Thyroid gland (tissue), 4 donors: Measurements from ENCODE around the gene ZNF774. TPM values are rescaled to one million over a fixed set of nuclear protein-coding genes. Genes with fewer than 3 reads are reported as not detected.

Source experiments
- DNase-seq, 2 donors: peaks; one replicate each; pipeline ENCODE4 v3.0.0-alpha.2; 2019
- H3K27ac ChIP-seq, 3 donors: fragments of 200-600 bp; sonication (generic); 1 replicate in 2 of 3; 2 replicates in 1 of 3; pipeline ENCODE4 v1.5.1; 2016 to 2019; ENCODE audit warnings: mild to moderate bottlenecking in 1 of 3, moderate library complexity in 1 of 3
- H3K27me3 ChIP-seq: fragments of 200-600 bp; sonication (generic); one replicate; pipeline ENCODE4 v1.5.1; 2019
- H3K36me3 ChIP-seq, 2 donors: fragments of 200-600 bp; sonication (generic); one replicate each; pipeline ENCODE4 v1.5.1; 2016 to 2019
- H3K4me1 ChIP-seq, 2 donors: fragments of 200-600 bp; sonication (generic); one replicate each; pipeline ENCODE4 v1.5.1; 2017 to 2019
- H3K4me3 ChIP-seq, 3 donors: fragments of 200-600 bp; sonication (generic); replicated peaks in 1 of 3; 1 replicate in 2 of 3; 2 replicates in 1 of 3; pipeline ENCODE4 v1.5.1; 2016; ENCODE audit warnings: mild to moderate bottlenecking in 1 of 3
- H3K9me3 ChIP-seq: fragments of 200-600 bp; sonication (generic); one replicate; pipeline ENCODE4 v1.5.1; 2017
- CTCF ChIP-seq, 6 experiments: fragments of 200-600 bp in 3 of 6; fragments of 450-650 bp in 3 of 6; sonication (generic) in 3 of 6; IDR thresholded peaks; one replicate each; pipeline ENCODE4 v1.5.1; 2016 to 2019; ENCODE audit warnings: antibody characterized with exemption in 6 of 6, mild to moderate bottlenecking in 2 of 6, inconsistent platforms in 1 of 6, moderate library complexity in 1 of 6
- POLR2A ChIP-seq, 2 donors: fragments of 450-650 bp; IDR thresholded peaks; one replicate each; pipeline ENCODE4 v1.6.1; 2017; ENCODE audit warnings: antibody characterized with exemption in 2 of 2, mild to moderate bottlenecking in 2 of 2, moderate library complexity in 1 of 2
- WGBS, 2 donors: methylation state at CpG; one replicate each; pipeline ENCODE4 v1.1.5; 2017; 5-methylcytosine and 5-hydroxymethylcytosine counted together
- intact Hi-C: fragments of 100-400 bp; cut with DNase I; formaldehyde crosslinking; loops from one replicate; pipeline ENCODE4 v1.15.1; 2023
- total RNA-seq, 4 donors: library from RNA; depleted of rRNA; stranded (reverse); fragments of >200 nt; gene quantifications; one replicate each; pipeline ENCODE4 v1.2.3, GENCODE V29; 2016

Gene ZNF774
- total RNA-seq, 4 donors from 2014 or later, result 3.6 to 13.1 (median 5.5) TPM

GRCh38 chr15:90309020-90309419 lies 43.1 kb upstream of the ZNF774 start:
- H3K9me3 ChIP-seq, result no peaks in the 10 kb centered on the region
- 92 to 97% methylated on average over 4 of the region's 4 CpGs for WGBS, 2 donors
- TF ChIP-seq POLR2A (IDR thresholded peaks at IDR 0.05), result no peak
- TF ChIP-seq CTCF (IDR thresholded peaks at IDR 0.05), result no peak
- H3K27me3 ChIP-seq, result no peaks in the 10 kb centered on the region
- H3K4me1 ChIP-seq, result no peaks in the 10 kb centered on the region
- no peak overlapping the region for H3K4me3 ChIP-seq
- no peak overlapping the region for H3K27ac ChIP-seq
- intact Hi-C loops, result no loop called here
- no peak for DNase-seq
- H3K36me3 ChIP-seq, result no peaks in the 10 kb centered on the region

- DNase-seq, result peak; percentile 27 to 52
- H3K4me3 ChIP-seq, result no peak overlapping the region
- intact Hi-C loops, result no loop called here
- no peak for TF ChIP-seq POLR2A (IDR thresholded peaks at IDR 0.05)
- TF ChIP-seq CTCF (IDR thresholded peaks at IDR 0.05), result no peak
- H3K27me3 ChIP-seq, result no peaks in the 10 kb centered on the region
- H3K27ac ChIP-seq, result peak overlapping the region in 2 of 3 donors; percentile 34 to 55
- WGBS, 2 donors, result 68 to 73% methylated on average over 5 of the region's 5 CpGs
- no peaks in the 10 kb centered on the region for H3K9me3 ChIP-seq
- no peaks in the 10 kb centered on the region for H3K36me3 ChIP-seq
- H3K4me1 ChIP-seq, result peaks cover 11 to 16% of the 10 kb centered on the region in 2 donors
These were observed 36.7 kb upstream of the ZNF774 start for GRCh38 chr15:90315278-90315982.

- H3K4me3 ChIP-seq, result no peak overlapping the region
- H3K27me3 ChIP-seq, result no peaks in the 10 kb centered on the region
- peaks cover 13 to 18% of the 10 kb centered on the region in 2 donors for H3K4me1 ChIP-seq
- 65 to 68% methylated on average over 4 of the region's 4 CpGs for WGBS, 2 donors
- H3K27ac ChIP-seq, result peak overlapping the region in 2 of 3 donors; percentile 34 to 55
- intact Hi-C loops, result no loop called here
- DNase-seq, result no peak
- H3K36me3 ChIP-seq, result no peaks in the 10 kb centered on the region
- TF ChIP-seq CTCF (IDR thresholded peaks at IDR 0.05) (no peak), POLR2A (IDR thresholded peaks at IDR 0.05) (no peak)
- H3K9me3 ChIP-seq, result no peaks in the 10 kb centered on the region
These were observed 35.9 kb upstream of the ZNF774 start for GRCh38 chr15:90316139-90316538.

- H3K4me3 ChIP-seq, result no peak overlapping the region
- 74 to 85% methylated on average over 4 of the region's 4 CpGs for WGBS, 2 donors
- no peaks in the 10 kb centered on the region for H3K9me3 ChIP-seq
- H3K4me1 ChIP-seq, result peaks cover 13 to 18% of the 10 kb centered on the region in 2 donors
- DNase-seq, result no peak
- intact Hi-C loops, result no loop called here
- no peak for TF ChIP-seq POLR2A (IDR thresholded peaks at IDR 0.05)
- TF ChIP-seq CTCF (IDR thresholded peaks at IDR 0.05), result no peak
- no peak overlapping the region for H3K27ac ChIP-seq
- no peaks in the 10 kb centered on the region for H3K36me3 ChIP-seq
- no peaks in the 10 kb centered on the region for H3K27me3 ChIP-seq
These were observed 33.5 kb upstream of the ZNF774 start for GRCh38 chr15:90318591-90318990.

GRCh38 chr15:90320062-90320884 lies 31.8 kb upstream of the ZNF774 start:
- Histone ChIP-seq H3K27me3 (no peaks in the 10 kb centered on the region), H3K4me3 (no peak overlapping the region), H3K36me3 (no peaks in the 10 kb centered on the region), H3K27ac (peak overlapping the region in 2 of 3 donors; percentile 30 to 33), H3K4me1 (peaks cover 13 to 18% of the 10 kb centered on the region in 2 donors), H3K9me3 (no peaks in the 10 kb centered on the region)
- peak; percentile 96 to 100 (median 98) for TF ChIP-seq CTCF (IDR thresholded peaks at IDR 0.05)
- no peak for TF ChIP-seq POLR2A (IDR thresholded peaks at IDR 0.05)
- peak; percentile 86 for DNase-seq
- WGBS, 2 donors, result 5 to 6% methylated on average over 17 of the region's 17 CpGs
- intact Hi-C loops, result loop anchor here (5.0 to 10.0 kb wide), 3 partner anchors 65 to 565 kb away; partner anchors contain the start of genes FES and IQGAP1
